Kidney glomerular epithelial cell (primary cell): ENCODE results near the gene SHISA5.
"Not testable (repeated sequence)": the region's sequence is repeated elsewhere in the genome, so short reads cannot be mapped to it uniquely, and the experiment has no call there.

Experiments
- DNase-seq: peaks from one replicate; lab custom pipeline; 2025; lab: John Stamatoyannopoulos, UW

The SHISA5 gene

DNA sequence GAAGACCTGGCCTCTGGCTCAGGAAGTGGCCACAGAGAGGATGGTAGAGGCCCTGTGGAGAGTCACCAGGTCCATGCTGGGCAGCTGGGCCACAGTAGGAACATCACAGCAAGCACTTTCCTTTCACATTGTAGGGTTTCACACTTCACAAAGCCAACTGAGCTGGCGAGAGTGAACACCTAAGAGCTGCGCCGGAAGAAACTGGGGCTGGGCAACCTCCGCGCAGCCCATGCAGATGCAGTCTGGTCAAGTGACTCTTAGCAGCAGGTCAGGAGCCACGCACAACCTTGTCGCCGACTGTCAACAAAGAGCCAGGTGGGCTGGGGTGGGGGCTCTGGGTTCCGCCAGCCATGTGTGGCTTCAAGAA is 15.3 kb upstream of the SHISA5 start:
- DNase-seq: no peak

- no peak for DNase-seq
Observed at GRCh38 chr3:48518638-48519276, 14.8 kb upstream of the SHISA5 start.

GRCh38 chr3:48518069-48518468 is 14.1 kb upstream of the SHISA5 start:
- no peak for DNase-seq

DNA sequence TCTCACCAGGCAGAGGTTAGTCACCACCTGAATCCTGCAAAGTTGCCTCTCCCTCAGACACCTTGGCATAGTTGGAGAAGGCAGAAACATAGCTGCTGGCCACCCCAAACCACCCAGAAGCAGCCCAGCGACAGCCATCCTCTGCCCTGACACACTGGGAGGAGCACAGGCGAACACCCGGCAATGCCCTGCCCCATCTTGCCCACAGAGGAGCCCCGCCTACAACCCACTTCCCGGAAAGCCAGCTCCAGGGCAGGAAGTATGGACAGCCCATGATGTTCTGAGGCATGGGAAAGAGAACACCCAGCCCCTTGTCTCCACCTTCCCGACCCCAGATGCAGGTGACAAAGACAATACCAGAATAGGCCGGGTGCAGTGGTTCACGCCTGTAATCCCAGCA is 12.6 kb upstream of the SHISA5 start:
- no peak for DNase-seq

GRCh38 chr3:48514431-48515227 is 10.7 kb upstream of the SHISA5 start:
- no peak for DNase-seq

GRCh38 chr3:48511551-48511950 is 7.6 kb upstream of the SHISA5 start:
- DNase-seq: no peak

DNA sequence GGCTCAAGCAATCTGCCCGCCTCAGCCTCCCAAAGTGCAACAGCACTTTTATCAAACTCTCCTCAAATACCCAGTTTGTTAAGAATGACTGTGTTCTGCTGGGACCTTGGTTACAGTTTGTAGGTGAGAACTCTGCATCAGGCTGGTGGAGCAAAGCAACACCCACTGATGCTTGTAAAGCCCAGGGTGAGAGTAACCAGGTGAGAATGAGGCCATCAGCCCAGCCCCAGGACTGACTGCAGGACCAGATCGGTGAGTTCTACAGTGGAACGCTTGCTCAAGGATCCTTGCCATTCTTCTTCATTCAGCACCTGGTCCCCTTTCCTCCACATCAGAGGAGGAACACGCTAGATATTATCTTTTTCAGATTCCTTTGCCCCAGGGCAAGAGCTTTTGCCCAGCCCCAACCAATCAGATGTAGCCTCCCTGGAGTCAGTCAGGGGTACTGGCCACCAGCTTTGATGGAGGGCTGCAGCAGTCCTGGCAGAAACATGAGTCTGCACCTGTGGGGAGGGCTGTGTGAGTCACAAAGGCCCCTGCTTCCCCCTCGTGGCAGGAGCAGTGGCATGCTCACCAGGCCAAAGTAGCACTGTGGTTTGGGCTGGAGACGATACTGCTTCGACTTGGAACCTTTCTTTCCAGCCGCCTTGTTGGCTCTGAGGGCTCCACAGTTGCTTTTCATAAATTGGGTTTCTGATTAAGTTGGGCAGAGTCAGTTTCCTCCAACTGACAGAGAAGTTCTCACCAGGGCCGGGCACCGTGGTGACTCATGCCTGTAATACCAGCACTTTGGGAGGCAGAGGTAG is 3.5 kb upstream of the SHISA5 start:
- DNase-seq: peak; percentile 53

DNA sequence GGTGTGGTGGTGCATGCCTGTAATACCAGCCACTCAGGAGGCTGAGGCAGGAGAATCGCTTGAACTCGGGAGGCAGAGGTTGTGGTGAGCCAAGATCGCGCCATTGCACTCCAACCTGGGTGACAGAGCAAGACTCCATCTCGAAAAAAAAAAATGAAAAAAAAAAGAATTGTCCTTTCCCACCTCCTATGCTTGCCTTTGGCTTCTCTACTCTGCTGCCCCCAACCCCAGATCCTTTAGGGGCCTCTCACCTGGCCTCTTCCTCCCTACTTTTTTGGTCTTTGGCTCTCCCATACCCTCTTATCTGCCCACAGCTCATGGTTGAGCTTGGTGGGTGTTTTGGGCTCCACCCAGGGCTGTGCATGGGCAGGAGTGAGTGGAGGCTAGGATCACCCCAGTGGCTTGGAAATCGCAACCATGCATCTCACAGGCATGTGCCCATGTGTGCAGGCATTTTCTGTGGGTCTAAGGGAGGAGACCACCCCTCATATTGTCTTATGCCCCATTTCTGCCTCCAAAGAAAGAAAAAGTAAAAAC is 2.1 kb upstream of the SHISA5 start:
- no peak for DNase-seq

DNA sequence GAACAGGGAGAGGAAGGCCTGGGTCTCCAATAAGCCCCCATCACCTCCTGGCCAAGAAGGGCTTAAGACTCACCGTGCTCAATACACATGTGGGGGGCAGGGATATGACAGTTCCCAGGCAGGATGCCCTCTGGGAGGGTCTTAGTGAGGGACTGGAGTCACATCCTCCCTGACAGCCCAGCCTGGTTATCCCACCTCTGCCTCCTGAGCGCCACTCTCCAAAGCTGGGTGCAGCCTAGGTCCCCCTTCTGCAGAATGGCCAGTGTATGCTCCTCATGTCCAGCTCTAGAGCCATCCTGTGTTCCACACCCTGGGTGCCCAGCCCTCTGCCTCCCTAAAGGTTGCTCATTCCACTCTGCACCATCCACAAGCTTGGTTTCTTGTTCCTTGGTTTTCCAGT is 1.2 kb upstream of the SHISA5 start:
- DNase-seq: no peak

- DNase-seq: peak; percentile 40
Observed at GRCh38 chr3:48503401-48504050, 448 bp downstream of the SHISA5 start.

DNA sequence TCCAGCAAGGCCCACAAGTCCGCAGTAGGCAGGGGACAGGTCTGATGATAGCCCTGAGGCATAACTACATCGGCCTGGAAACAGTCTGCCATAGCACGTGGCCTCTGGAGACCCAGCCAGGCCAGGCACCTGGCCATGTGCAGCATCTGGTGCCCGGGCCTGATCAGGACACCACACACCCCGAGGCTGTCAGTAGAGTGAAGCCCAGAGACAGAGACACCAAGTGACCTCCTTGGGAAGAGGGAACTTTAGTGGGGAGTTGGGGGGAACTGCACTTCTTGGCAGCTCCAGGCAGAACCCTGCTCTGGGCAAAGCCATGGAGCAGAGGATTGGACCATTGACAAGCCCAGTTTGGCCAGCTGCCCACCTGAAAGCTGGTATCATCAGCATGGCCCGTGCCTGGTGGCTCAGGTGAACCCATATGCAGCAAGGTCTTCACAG is 1.2 kb downstream of the SHISA5 start:
- no peak for DNase-seq

DNA sequence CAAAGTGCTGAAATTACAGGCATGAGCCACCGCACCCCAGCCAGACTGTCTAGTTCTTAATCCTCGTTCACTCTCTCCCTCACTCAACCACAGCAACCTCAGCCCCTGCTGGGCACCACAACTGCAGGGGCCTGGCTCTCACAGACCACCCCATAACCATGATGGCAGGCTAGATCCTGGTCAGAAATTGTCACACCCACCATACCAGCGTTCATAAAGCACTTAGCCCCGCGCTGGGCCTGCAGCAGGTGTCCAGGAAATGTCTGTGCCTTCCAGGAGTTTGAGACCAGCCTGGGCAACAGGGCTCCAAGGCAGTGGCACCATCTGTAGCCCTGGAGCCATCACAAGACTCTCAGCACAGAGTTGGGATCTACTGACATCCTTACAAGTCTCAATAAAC is 1.9 kb downstream of the SHISA5 start:
- no peak for DNase-seq

- no peak for DNase-seq
Observed at GRCh38 chr3:48501196-48501595, 2.8 kb downstream of the SHISA5 start.

DNA sequence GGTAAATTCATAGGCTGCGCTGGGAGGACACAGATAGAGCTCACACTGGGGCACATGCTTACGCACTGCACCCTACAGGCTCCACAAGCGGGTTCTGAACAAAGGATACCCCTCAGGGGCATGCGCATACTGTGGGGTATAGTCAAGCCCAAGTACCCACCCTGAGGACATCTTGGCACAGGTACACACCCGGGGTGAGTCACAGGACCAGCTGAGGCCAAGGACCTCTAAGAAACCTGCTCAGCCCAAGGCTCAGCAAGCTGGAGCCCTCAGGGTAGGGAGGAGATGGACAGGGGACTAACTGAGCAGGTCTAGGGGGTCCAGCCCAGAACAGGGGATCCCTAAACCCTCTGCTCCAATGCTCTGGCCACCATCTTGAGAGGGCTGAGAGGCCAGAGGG is 3.3 kb downstream of the SHISA5 start:
- no peak for DNase-seq

DNA sequence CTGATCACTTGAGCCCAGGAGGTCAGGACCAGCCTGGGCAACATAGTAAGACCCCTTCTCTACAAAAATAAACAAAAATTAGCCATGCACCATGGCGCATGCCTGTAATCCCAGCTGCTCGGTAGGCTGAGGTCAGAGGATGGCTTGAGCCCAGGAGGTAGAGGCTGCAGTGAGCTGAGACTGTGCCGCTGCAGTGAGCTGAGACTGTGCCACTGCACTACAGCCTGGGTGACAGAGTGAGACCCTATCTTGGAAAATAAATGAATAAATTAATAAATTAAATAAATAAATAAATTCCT is 10.8 kb downstream of the SHISA5 start:
- DNase-seq: no peak

DNA sequence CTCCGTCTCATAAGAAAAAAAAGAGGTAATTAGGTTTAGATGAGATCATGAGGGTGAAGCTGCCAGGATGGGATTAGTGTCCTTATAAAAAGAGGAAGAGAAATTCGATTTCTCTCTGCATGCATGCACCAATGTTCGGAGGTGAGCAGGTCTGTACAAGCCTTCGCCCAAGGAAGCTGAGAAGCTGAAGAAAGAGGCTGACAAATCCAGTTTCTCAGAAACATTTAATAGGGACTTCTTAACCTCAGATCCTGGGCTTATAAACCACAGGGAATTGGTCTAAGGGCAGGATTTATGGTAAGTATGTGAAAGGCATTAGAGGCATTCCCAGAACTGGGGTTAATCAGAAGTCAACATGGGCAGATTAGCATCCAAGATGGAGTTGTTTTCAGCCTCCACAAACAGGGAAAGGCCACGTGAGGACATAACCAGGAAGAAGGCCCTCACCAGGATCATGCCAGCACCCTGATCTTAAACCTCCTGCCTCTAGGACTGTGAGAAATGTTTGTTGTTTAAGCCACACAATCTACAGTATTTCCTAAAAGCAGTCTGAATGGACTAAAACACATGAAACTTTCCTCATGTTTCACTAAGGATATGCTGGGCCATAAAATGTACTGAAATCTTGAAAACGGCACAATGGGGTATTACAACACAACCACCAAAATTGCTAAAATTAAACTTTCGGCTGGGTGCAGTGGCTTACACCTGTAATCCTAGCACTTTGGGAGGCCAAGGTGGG is 11.3 kb downstream of the SHISA5 start:
- DNase-seq: no peak

- DNase-seq: no peak
Observed at GRCh38 chr3:48486952-48487351, 17.0 kb downstream of the SHISA5 start.

- not testable (repeated sequence) for DNase-seq
Observed at GRCh38 chr3:48482822-48483221, 21.2 kb downstream of the SHISA5 start.

GRCh38 chr3:48480891-48481290 is 23.1 kb downstream of the SHISA5 start:
- DNase-seq: not testable (repeated sequence)

- DNase-seq: no peak
Observed at GRCh38 chr3:48478626-48479555, 25.1 kb downstream of the SHISA5 start.
